Central memory CD4-positive, alpha-beta T cell (primary cell): ENCODE measurements around the gene TREH.
A peak's percentile ranks its signal among the peaks of the same experiment; 100 is the strongest.

ENCODE experiments used
- DNase-seq: peaks from one replicate; pipeline ENCODE4 v3.0.0; 2022

The TREH gene

DNA sequence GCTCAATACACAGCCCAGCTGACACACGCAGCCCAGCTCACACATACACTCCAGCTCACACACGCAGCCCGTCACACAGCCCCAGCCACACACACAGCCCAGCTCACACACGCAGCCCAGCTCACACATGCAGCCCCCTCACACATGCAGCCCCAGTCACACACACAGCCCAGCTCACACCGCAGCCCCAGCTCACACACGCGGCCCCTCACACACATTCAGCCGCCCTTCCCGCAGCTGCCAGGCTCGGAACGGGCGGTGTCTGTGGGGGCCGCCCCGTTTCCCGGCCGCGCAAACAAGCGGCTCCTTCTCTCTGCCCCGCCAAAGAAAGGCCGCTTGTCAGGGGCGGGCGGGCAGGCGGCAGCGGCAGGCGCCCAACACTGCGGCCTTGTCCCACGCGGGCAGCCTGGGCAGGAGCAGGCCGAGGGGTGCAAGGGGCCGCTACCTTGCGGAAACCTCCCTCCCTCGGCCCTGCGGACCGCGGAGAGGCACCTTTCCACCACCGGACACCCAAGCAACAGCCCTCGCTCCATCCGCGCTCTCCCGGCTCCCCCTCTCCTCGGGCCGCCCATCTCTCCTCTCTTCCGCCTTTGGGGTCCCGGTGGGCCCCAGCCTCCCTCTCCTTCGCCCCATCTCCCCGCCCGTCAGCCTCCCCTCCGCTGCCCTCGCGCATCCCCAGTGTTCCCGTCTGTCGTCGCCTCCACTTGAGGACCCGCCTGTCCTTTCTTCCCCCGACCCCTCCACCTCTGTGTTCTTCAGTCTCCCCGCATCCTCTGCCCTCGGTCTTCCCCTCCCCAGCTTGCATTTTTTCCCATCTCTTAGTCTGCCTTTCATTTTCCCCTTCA, 69.8 kb downstream of the TREH start:
- peak; percentile 25 for DNase-seq

DNA sequence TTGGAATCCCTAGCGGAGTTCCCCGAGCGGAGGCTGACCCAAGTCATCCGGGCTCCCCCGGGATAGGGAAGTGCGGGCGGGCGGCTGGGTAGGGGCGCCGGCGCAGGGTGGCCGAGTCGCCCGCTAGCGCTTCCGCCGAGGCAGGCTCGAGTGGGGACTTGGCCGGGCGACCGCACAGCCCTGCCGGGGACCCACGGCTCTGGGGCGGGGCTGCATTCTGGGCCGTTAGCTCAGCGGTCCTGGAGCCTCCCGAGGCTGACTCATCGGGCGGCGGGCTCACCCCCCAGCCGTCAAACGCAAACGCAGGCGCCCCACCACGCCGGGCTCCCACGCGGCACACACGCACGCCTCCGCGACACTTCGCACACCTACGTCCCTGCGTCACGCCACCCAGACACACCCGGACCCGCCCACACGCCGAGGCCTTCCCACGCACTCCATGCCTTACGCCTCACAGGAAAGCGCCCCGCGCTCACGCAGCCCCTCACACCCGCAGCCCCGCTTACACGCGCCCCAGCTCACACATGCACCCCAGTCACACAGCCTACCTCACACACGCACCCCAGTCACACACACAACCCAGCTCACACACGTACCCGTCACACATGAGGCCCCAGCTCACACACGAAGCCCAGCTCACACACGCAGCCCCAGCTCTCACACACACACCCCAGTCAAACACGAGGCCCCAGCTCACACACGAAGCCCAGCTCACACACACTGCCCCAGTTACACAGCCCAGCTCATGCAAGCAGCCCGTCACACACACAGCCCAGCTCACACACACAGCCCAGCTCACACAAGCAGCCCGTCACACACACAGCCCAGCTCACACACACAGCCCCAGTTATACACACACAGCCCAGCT, 70.9 kb downstream of the TREH start:
- peak; percentile 91 for DNase-seq

DNA sequence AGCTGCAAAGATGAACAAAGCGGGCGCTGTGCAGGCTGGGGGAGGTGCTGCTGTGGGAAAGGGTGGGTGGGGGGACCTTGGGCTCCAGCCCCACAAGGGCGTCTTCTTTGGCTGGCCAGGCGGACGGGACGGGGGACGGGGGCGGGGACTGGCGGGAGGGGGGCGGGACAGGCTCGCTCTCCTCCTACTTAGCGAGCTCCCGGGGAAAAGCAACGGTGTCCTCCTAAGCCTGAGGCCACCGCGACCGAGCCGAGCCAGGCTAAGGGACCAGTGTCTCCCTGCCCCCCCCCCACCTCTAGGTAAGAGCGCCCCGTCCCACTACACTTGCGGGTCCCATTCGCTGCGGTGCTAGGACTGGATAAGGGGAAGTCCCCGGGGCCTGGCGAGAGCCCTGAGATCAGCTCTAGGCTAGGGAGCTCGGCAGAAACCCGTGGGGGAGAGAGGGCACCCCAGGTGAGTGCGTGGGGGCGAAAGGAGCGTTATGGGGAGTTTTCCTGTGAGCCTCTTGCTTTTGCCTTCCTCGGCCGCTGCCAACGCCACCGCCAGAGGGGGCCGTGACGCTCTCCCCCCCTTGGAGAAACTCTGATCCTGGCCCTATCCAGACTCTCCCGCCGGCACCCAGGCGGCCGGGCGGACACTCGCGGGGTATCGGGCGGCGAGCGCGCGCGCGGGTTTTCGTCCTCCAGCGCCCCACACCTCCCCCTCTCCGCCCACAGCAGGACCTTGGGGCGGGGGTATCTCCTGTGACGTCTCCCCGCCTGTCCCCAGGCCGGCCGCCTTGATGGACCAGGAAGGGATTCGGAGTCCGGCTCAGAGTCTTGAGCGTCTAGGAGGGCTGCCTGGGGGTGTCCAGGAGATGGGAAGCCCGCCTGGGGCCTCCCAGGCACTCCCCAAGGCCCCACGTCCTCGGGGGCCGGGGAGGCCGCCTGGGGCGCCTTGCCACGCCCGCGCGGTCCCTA, 71.8 kb downstream of the TREH start, which contains the start of gene PHLDB1:
PHLDB1 (plus strand) TSS at position 215 of the 959 bp plus-strand sequence. CDS start 6,222 bp downstream, outside the sequence.
- DNase-seq = peak; percentile 41
